PC-3 (cell line): ENCODE data around the gene TIAM1. TPM values are rescaled to one million over a fixed set of nuclear protein-coding genes. Genes with fewer than 3 reads are reported as not detected.
A peak's percentile ranks its signal among the peaks of the same experiment; 100 is the strongest.

Experiments used
- ATAC-seq: fragments of 200-7000 bp; cut with Tn5 transposase; 2 replicates; pipeline ENCODE4 v1.9.1; 2020; ENCODE audit warnings: mild to moderate bottlenecking, moderate library complexity
- BruUV-seq: library from RNA; stranded (reverse); fragments of 400-500 nt; replicated peaks from 2 replicates; lab custom pipeline; 2021; lab: Mats Ljungman, UMichigan
- CTCF ChIA-PET: fragments of 300-600 bp; sonication (Branson Sonifier 250); formaldehyde crosslinking; loops from one replicate; lab custom pipeline; 2022; ENCODE audit warnings: antibody characterized with exemption; lab: Charles Lee
- POLR2A ChIA-PET: fragments of 300-600 bp; sonication (Branson Sonifier 250); formaldehyde crosslinking; loops from one replicate; lab custom pipeline; 2022; ENCODE audit warnings: antibody characterized with exemption; ENCODE audit not compliant: unreplicated experiment; lab: Charles Lee
- DNase-seq: peaks from one replicate; pipeline ENCODE4 v3.0.0-alpha.2; 2015
- H2AFZ ChIP-seq: fragments of 300-600 bp; sonication (generic); 2 replicates; pipeline ENCODE4 v1.6.0; 2016; ENCODE audit warnings: antibody characterized with exemption, low read length
- H3F3A ChIP-seq: fragments of 300-600 bp; sonication (generic); one replicate; pipeline ENCODE4 v1.6.0; 2017; ENCODE audit warnings: antibody characterized with exemption, low read length, control low read depth, mild to moderate bottlenecking; ENCODE audit not compliant: unreplicated experiment
- H3K27ac ChIP-seq: fragments of 300-600 bp; sonication (generic); 2 replicates; pipeline ENCODE4 v1.5.1; 2016; ENCODE audit warnings: mild to moderate bottlenecking, low read length
- H3K27me3 ChIP-seq: fragments of 300-600 bp; sonication (generic); 2 replicates; pipeline ENCODE4 v1.6.1; 2016; ENCODE audit warnings: low read length, mixed read lengths
- H3K36me3 ChIP-seq: fragments of 300-600 bp; sonication (generic); 2 replicates; pipeline ENCODE4 v1.6.1; 2016; ENCODE audit warnings: low read depth, mixed run types, low read length, mixed read lengths
- H3K4me1 ChIP-seq: fragments of 300-600 bp; sonication (generic); 2 replicates; pipeline ENCODE4 v1.5.1; 2016; ENCODE audit warnings: low read length; ENCODE audit not compliant: insufficient read depth
- H3K4me2 ChIP-seq: fragments of 300-600 bp; sonication (generic); 2 replicates; pipeline ENCODE4 v1.6.0; 2016; ENCODE audit warnings: low read length
- H3K4me3 ChIP-seq: fragments of 300-600 bp; sonication (generic); 2 replicates; pipeline ENCODE4 v1.5.1; 2016; ENCODE audit warnings: mild to moderate bottlenecking, low read length, mixed read lengths
- H3K79me2 ChIP-seq: fragments of 300-600 bp; sonication (generic); 2 replicates; pipeline ENCODE4 v1.6.1; 2017; ENCODE audit warnings: low read length, mixed read lengths
- H3K9ac ChIP-seq: fragments of 300-600 bp; sonication (generic); 2 replicates; pipeline ENCODE4 v1.6.0; 2016; ENCODE audit warnings: mild to moderate bottlenecking, low read length
- H3K9me2 ChIP-seq: fragments of 300-600 bp; sonication (generic); replicated peaks from 2 replicates; pipeline ENCODE4 v1.6.1; 2016; ENCODE audit warnings: mixed run types, low read length, mixed read lengths
- H3K9me3 ChIP-seq: fragments of 300-600 bp; sonication (generic); 2 replicates; pipeline ENCODE4 v1.6.1; 2016; ENCODE audit warnings: low read length, mixed read lengths
- H4K20me1 ChIP-seq: fragments of 300-600 bp; sonication (generic); 2 replicates; pipeline ENCODE4 v1.6.1; 2016; ENCODE audit warnings: low read length, mixed read lengths
- CTCF ChIP-seq: fragments of 300-600 bp; sonication (generic); conservative IDR thresholded peaks from 2 replicates; pipeline ENCODE4 v1.5.1; 2017; ENCODE audit warnings: antibody characterized with exemption, low read depth, mild to moderate bottlenecking, low read length
- EZH2 ChIP-seq: fragments of 300-600 bp; sonication (generic); IDR thresholded peaks from one replicate; pipeline ENCODE4 v1.6.1; 2017; ENCODE audit warnings: antibody characterized with exemption, mild to moderate bottlenecking, low read length; ENCODE audit not compliant: unreplicated experiment
- EZH2phosphoT487 ChIP-seq: fragments of 300-600 bp; sonication (generic); IDR thresholded peaks from 2 replicates; pipeline ENCODE4 v1.6.1; 2018; ENCODE audit warnings: mild to moderate bottlenecking, antibody characterized with exemption, low read length, borderline replicate concordance
- intact Hi-C: fragments of 100-400 bp; cut with micrococcal nuclease; formaldehyde crosslinking; loops from 2 replicates; pipeline ENCODE4 v1.9.0; 2023
- total RNA-seq: library from RNA; depleted of rRNA; stranded (reverse); fragments of >200 nt; gene quantifications from 2 replicates; pipeline ENCODE4 v1.2.3, GENCODE V29; 2014

The TIAM1 gene
- total RNA-seq, 1 experiment from 2014 or later = 19.1 TPM

GRCh38 chr21:31205412-31205811 lies 138.6 kb downstream of the TIAM1 start:
- BruUV-seq = no TSS peak
- ATAC-seq = no peak
- no peak overlapping the region for H3K9ac ChIP-seq
- TF ChIP-seq EZH2 (no peak), EZH2phosphoT487 (no peak), CTCF (no peak)
- no peak overlapping the region for H3K27ac ChIP-seq
- no peaks in the 10 kb centered on the region for H3K9me3 ChIP-seq
- peaks cover 11% of the 10 kb centered on the region for H3K4me1 ChIP-seq
- no peaks in the 10 kb centered on the region for H3K79me2 ChIP-seq
- H3K4me2 ChIP-seq = no peak overlapping the region
- intact Hi-C loops = no loop called here
- H3K36me3 ChIP-seq = no peaks in the 10 kb centered on the region; the same call in 1 of the 2 replicates
- no peaks in the 10 kb centered on the region for H3K27me3 ChIP-seq
- no peak overlapping the region for H2AFZ ChIP-seq
- no peak overlapping the region for H3K4me3 ChIP-seq
- POLR2A ChIA-PET = no interaction called here
- no peaks in the 10 kb centered on the region for H3K9me2 ChIP-seq
- H3F3A ChIP-seq = no peaks in the 10 kb centered on the region
- no peak for DNase-seq
- CTCF ChIA-PET = no interaction called here
- H4K20me1 ChIP-seq = no peaks in the 10 kb centered on the region

- no peak overlapping the region for H3K4me3 ChIP-seq
- ChIA-PET POLR2A (no interaction called here), CTCF (no interaction called here)
- no peak for DNase-seq
- H3K79me2 ChIP-seq = no peaks in the 10 kb centered on the region
- H3K9me2 ChIP-seq = no peaks in the 10 kb centered on the region
- H3K27me3 ChIP-seq = no peaks in the 10 kb centered on the region
- no peak overlapping the region for H3K9ac ChIP-seq
- intact Hi-C loops = no loop called here
- ATAC-seq = no peak
- no peak overlapping the region for H3K4me2 ChIP-seq
- no peaks in the 10 kb centered on the region; the same call in 1 of the 2 replicates for H3K36me3 ChIP-seq
- H3K4me1 ChIP-seq = peaks cover 11% of the 10 kb centered on the region
- no TSS peak for BruUV-seq
- H4K20me1 ChIP-seq = no peaks in the 10 kb centered on the region
- H3F3A ChIP-seq = no peaks in the 10 kb centered on the region
- TF ChIP-seq EZH2 (no peak), CTCF (no peak), EZH2phosphoT487 (no peak)
- no peaks in the 10 kb centered on the region for H3K9me3 ChIP-seq
- H3K27ac ChIP-seq = no peak overlapping the region
- H2AFZ ChIP-seq = no peak overlapping the region
Measured at GRCh38 chr21:31204801-31205200, 139.3 kb downstream of the TIAM1 start.

GRCh38 chr21:31203431-31204054 lies 140.5 kb downstream of the TIAM1 start:
- CTCF ChIA-PET = interaction anchor here (0.7 kb wide), 1 partner anchor 397 kb away, joined by 3 read pairs; no protein-coding TSS in a partner anchor
- TF ChIP-seq EZH2 (no peak), EZH2phosphoT487 (no peak), CTCF (no peak)
- H3K9ac ChIP-seq = no peak overlapping the region
- peaks cover 11% of the 10 kb centered on the region for H3K4me1 ChIP-seq
- no peaks in the 10 kb centered on the region for H4K20me1 ChIP-seq
- intact Hi-C loops = loop anchor here (1.0 kb wide), 1 partner anchor 16 kb away; no protein-coding TSS in a partner anchor
- H3K27ac ChIP-seq = peak overlapping the region; percentile 60
- peak overlapping the region; percentile 32 for H3K4me2 ChIP-seq
- no TSS peak for BruUV-seq
- no peaks in the 10 kb centered on the region for H3K79me2 ChIP-seq
- H3K36me3 ChIP-seq = no peaks in the 10 kb centered on the region
- ATAC-seq = peak; percentile 94
- DNase-seq = peak; percentile 54
- H3K9me2 ChIP-seq = no peaks in the 10 kb centered on the region
- no peaks in the 10 kb centered on the region for H3K9me3 ChIP-seq
- H3F3A ChIP-seq = no peaks in the 10 kb centered on the region
- POLR2A ChIA-PET = no interaction called here
- H3K27me3 ChIP-seq = no peaks in the 10 kb centered on the region
- H3K4me3 ChIP-seq = no peak overlapping the region
- no peak overlapping the region for H2AFZ ChIP-seq
